Adrenal gland (tissue), 5 donors: ENCODE measurements around the gene PTK7.

ENCODE experiments used
- CTCF ChIP-seq, 6 experiments: fragments of 450-650 bp in 4 of 6; fragments of 200-600 bp in 2 of 6; sonication (generic) in 1 of 6; IDR thresholded peaks; 1 replicate in 5 of 6; 2 replicates in 1 of 6; pipeline versions ENCODE4 v1.5.1 to v1.8.0; 2016 to 2021; ENCODE audit warnings: antibody characterized with exemption in 6 of 6, mild to moderate bottlenecking in 2 of 6, moderate library complexity in 1 of 6
- POLR2A ChIP-seq, 2 donors: fragments of 450-650 bp; IDR thresholded peaks; one replicate each; pipeline ENCODE4 v1.6.1; 2017; ENCODE audit warnings: antibody characterized with exemption in 2 of 2, mild to moderate bottlenecking in 2 of 2, moderate library complexity in 1 of 2
- donor health status: DM: no; HTN: no; CAD: no.

GRCh38 chr6:43183441-43183840, 107.3 kb downstream of the PTK7 start:
- TF ChIP-seq POLR2A (IDR thresholded peaks at IDR 0.05) (no peak), CTCF (IDR thresholded peaks at IDR 0.05) (no peak)
